Ascending aorta (tissue), 2 donors: ENCODE data around the gene FOXK2. TPM values are rescaled to one million over a fixed set of nuclear protein-coding genes. Genes with fewer than 3 reads are reported as not detected.
A peak's percentile ranks its signal among the peaks of the same experiment; 100 is the strongest.

Source experiments
- DNase-seq, 2 donors: peaks; one replicate each; pipeline ENCODE4 v3.0.0-alpha.2; 2019; ENCODE audit warnings: low spot score in 2 of 2
- H3K27ac ChIP-seq, 2 donors: fragments of 200-600 bp; sonication (generic); one replicate each; pipeline ENCODE4 v1.5.1; 2016 to 2017; ENCODE audit warnings: mild to moderate bottlenecking in 1 of 2
- H3K27me3 ChIP-seq: fragments of 200-600 bp; sonication (generic); one replicate; pipeline ENCODE4 v1.5.1; 2017
- H3K36me3 ChIP-seq, 2 donors: fragments of 200-600 bp; sonication (generic); one replicate each; pipeline ENCODE4 v1.5.1; 2016
- H3K4me1 ChIP-seq, 2 donors: fragments of 200-600 bp; sonication (generic); one replicate each; pipeline ENCODE4 v1.5.1; 2016 to 2017; ENCODE audit warnings: mild to moderate bottlenecking in 1 of 2
- H3K4me3 ChIP-seq, 2 donors: fragments of 200-600 bp; sonication (generic); one replicate each; pipeline ENCODE4 v1.5.1; 2016 to 2017; ENCODE audit warnings: mild to moderate bottlenecking in 1 of 2
- H3K9me3 ChIP-seq, 2 donors: fragments of 200-600 bp; sonication (generic); one replicate each; pipeline ENCODE4 v1.5.1; 2016
- intact Hi-C: fragments of 100-400 bp; cut with DNase I; formaldehyde crosslinking; loops from one replicate; pipeline ENCODE4 v1.15.1; 2023
- total RNA-seq: library from RNA; depleted of rRNA; stranded (reverse); fragments of >200 nt; gene quantifications from one replicate; pipeline ENCODE4 v1.1.0, GENCODE V29; 2016
- TF ChIP-seq, protein P1 (sequence below), 3 experiments: fragments of 200-600 bp in 2 of 3; fragments of 450-650 bp in 1 of 3; sonication (generic) in 2 of 3; IDR thresholded peaks; one replicate each; pipeline ENCODE4 v1.5.1; 2016 to 2019; ENCODE audit warnings: antibody characterized with exemption in 3 of 3, mild to moderate bottlenecking in 1 of 3, moderate library complexity in 1 of 3

The FOXK2 gene
- total RNA-seq, 1 donor from 2014 or later = 131 TPM

DNA sequence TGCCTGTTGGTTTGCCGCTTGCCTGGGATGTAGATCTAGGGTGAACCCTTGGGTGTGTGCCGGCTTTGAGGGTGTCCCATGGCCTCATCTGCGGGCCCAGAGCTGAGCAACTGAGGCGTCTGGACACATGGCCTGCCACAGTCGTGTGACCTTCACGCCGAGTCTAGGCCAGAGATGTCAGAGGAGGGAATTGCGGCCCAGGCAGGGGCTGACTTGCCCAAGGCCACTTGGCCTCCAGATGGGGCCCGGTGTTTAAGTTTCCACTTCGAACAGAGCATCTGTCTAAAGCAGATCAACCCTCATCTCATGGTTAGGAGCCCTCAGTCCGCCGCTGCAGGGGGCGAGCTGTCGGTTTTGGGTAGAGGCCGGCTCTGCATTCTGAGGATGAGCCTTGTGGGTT is 28.0 kb upstream of the FOXK2 start:
- intact Hi-C loops = loop anchor here (5.0 kb wide), 1 partner anchor 199 kb away; no protein-coding TSS in a partner anchor
- Histone ChIP-seq H3K4me1 (peaks cover 11 to 33% of the 10 kb centered on the region in 2 donors), H3K27ac (peak overlapping the region in 1 of 2 donors; percentile 91), H3K36me3 (peaks cover 6 to 10% of the 10 kb centered on the region in 2 donors), H3K4me3 (no peak overlapping the region), H3K27me3 (no peaks in the 10 kb centered on the region), H3K9me3 (no peaks in the 10 kb centered on the region)
- TF ChIP-seq, protein P1, sequence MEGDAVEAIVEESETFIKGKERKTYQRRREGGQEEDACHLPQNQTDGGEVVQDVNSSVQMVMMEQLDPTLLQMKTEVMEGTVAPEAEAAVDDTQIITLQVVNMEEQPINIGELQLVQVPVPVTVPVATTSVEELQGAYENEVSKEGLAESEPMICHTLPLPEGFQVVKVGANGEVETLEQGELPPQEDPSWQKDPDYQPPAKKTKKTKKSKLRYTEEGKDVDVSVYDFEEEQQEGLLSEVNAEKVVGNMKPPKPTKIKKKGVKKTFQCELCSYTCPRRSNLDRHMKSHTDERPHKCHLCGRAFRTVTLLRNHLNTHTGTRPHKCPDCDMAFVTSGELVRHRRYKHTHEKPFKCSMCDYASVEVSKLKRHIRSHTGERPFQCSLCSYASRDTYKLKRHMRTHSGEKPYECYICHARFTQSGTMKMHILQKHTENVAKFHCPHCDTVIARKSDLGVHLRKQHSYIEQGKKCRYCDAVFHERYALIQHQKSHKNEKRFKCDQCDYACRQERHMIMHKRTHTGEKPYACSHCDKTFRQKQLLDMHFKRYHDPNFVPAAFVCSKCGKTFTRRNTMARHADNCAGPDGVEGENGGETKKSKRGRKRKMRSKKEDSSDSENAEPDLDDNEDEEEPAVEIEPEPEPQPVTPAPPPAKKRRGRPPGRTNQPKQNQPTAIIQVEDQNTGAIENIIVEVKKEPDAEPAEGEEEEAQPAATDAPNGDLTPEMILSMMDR (IDR thresholded peaks at IDR 0.05) = no peak
- no peak for DNase-seq

DNA sequence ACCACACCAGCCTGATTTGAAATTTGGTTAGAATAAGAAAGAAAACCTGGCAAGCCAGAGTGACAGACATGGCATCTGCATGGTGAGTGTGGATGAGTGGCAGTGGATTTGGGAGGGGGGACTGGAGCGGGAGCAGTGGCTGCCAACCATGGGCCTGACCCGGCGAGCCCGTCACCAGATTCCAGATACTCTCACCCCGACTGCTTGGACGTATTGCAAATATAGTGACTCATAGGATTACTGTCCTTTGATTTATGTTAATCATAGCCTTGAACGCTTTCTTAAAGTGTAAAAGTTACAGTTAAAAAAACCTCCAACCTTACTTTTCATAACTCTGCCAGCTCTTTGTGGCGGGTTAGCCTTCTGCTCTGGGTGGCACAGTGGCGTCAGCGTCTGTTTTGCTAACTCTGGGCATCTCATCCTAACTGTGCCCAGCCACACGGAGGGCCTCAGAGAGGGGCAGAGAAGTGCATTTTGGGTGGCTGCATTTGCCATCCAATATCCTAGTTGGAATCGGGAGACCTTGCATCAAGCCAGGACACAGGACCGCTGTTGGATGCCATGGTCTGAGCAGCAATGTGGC is 26.8 kb upstream of the FOXK2 start:
- TF ChIP-seq, protein P1 (IDR thresholded peaks at IDR 0.05) = no peak
- H3K4me3 ChIP-seq = no peak overlapping the region
- peaks cover 11 to 38% of the 10 kb centered on the region in 2 donors for H3K4me1 ChIP-seq
- peaks cover 3% of the 10 kb centered on the region in 2 donors for H3K36me3 ChIP-seq
- intact Hi-C loops = loop anchor here (5.0 kb wide), 1 partner anchor 200 kb away; no protein-coding TSS in a partner anchor
- no peaks in the 10 kb centered on the region for H3K27me3 ChIP-seq
- DNase-seq = peak in 1 of 2 donors; percentile 79
- peak overlapping the region; percentile 90 to 91 for H3K27ac ChIP-seq
- no peaks in the 10 kb centered on the region for H3K9me3 ChIP-seq

DNA sequence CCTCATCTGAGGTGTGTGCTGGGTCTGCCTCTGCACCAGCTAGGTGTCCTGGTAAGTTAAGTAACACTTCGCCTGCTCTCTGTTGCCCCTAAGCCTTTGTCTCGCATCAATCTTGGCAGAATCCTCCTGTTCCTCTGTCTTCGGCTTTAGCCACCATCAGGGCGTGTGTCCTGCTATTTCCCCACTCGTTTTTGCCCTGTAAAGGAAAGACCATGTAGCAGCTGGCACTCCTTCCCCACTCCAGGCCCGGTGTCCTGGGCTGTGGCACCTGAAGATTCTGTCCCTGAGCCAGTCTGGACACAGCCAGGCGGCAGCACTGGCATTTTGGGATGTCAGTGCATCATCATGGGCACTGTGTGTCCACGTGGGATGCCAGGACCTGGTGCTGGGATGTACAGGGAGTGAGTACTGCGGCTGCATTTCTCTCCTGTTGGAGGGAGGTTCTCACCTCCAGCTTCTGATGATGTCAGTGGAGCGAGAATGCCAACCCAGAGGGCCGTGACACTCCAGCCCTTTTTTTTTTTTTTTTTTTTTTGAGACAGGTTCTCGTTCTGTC is 26.2 kb upstream of the FOXK2 start:
- intact Hi-C loops = loop anchor here (5.0 kb wide), 1 partner anchor 201 kb away; no protein-coding TSS in a partner anchor
- Histone ChIP-seq H3K27me3 (no peaks in the 10 kb centered on the region), H3K27ac (peak overlapping the region; percentile 90 to 91), H3K4me1 (peaks cover 9 to 36% of the 10 kb centered on the region in 2 donors), H3K9me3 (no peaks in the 10 kb centered on the region), H3K4me3 (no peak overlapping the region), H3K36me3 (no peaks in the 10 kb centered on the region)
- no peak for DNase-seq
- TF ChIP-seq, protein P1 (IDR thresholded peaks at IDR 0.05) = no peak

DNA sequence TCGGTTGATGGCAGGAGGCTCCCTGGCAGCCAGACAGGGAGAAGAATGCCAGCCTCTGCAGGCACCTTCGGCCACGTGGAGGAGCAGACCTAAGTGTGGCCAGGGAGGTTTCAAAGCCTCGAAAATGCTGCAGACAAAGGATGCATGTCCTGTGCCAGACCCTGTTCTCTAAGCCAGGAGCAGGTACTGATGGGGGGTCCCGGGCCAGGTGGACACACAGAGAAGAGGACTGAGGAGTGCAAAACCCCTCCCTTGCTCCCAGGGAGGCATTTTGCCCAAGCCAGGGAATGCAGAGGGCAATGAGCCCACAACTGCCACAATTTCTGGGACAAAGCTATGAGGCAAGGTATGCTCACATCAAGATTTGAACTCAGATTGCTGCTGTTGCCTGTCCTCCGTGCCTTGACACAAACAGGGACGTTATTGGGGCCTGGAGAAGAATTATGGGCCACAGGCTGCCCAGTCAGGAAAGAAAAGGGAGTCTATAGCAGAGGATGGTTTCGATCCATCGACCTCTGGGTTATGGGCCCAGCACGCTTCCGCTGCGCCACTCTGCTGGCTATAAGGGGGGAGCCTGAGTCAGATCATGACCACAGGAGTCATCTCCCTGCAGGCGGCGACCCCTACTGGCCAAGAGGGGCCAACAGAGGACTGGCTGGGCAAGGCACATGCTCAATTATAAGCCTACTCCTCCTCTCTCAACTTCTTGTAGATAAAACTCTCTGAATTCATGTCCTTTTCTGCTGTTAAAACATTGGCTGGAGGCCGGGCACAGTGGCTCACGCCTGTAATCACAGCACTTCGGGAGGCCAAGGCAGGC is 25.1 kb upstream of the FOXK2 start:
- no peak overlapping the region for H3K4me3 ChIP-seq
- H3K27me3 ChIP-seq = no peaks in the 10 kb centered on the region
- intact Hi-C loops = loop anchor here (5.0 kb wide), 1 partner anchor 202 kb away; no protein-coding TSS in a partner anchor
- H3K9me3 ChIP-seq = no peaks in the 10 kb centered on the region
- peak; percentile 84 to 96 for DNase-seq
- no peaks in the 10 kb centered on the region for H3K36me3 ChIP-seq
- peak overlapping the region; percentile 90 to 91 for H3K27ac ChIP-seq
- H3K4me1 ChIP-seq = peaks cover 6 to 28% of the 10 kb centered on the region in 2 donors
- TF ChIP-seq, protein P1 (IDR thresholded peaks at IDR 0.05) = peak; percentile 81 to 95 (median 87)

DNA sequence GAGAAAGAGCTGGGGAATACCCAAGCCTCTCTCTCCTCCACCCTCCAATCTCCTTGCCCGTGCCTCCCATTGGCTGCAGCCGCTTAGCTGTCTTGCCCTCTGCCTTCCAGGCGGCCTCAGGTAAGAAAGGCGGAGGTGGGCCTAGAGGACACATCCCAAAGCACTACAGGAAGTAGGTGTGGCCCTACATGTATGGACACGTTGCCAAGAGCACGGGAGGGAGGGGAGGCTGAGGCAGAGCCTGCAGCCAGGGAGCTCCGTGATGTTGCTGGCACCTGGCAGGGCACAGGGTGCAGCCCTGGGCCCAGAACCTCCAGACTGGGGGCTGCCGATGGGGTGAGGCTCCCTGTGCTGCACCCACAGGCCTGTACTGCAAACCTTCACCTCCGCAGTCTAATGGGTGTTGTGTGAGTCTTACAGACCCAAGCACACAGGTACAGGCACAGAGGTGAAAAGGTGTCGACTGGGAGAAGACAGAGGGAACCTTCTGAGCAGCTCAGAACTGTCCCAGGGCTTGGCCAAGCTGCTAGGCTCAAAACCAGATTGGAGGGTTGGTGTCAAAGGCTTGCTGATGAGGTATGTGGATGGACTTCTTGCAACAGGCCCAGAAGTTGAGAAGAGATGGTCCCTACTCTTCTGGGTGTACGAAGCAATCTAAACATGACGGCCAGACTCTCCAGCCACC is 23.5 kb upstream of the FOXK2 start:
- Histone ChIP-seq H3K4me1 (peaks cover 5 to 23% of the 10 kb centered on the region in 2 donors), H3K4me3 (peak overlapping the region in 1 of 2 donors; percentile 87), H3K36me3 (no peaks in the 10 kb centered on the region), H3K9me3 (no peaks in the 10 kb centered on the region), H3K27me3 (no peaks in the 10 kb centered on the region), H3K27ac (peak overlapping the region; percentile 90 to 91)
- intact Hi-C loops = loop anchor here (2.0 kb wide), 2 partner anchors 37 to 77 kb away; partner anchors contain the start of genes HEXD, NARF and OGFOD3
- no peak for DNase-seq
- TF ChIP-seq, protein P1 (IDR thresholded peaks at IDR 0.05) = no peak
